Bone marrow (tissue), 2 donors: ENCODE measurements around the gene KLRC3.
"Not testable (repeated sequence)": the region's sequence is repeated elsewhere in the genome, so short reads cannot be mapped to it uniquely, and the experiment has no call there.

Experiments used
- DNase-seq, 2 donors: peaks; one replicate each; lab custom pipeline; 2025; lab: John Stamatoyannopoulos, UW

The KLRC3 gene

GRCh38 chr12:10400829-10401228, 19.6 kb downstream of the KLRC3 start:
- no peak for DNase-seq

- no peak for DNase-seq
Observed at GRCh38 chr12:10398168-10398567, 22.2 kb downstream of the KLRC3 start.

GRCh38 chr12:10397296-10397695, 23.1 kb downstream of the KLRC3 start:
- no peak for DNase-seq

- DNase-seq = not testable (repeated sequence)
Observed at GRCh38 chr12:10396176-10396575, 24.2 kb downstream of the KLRC3 start.

GRCh38 chr12:10395390-10395998, 24.9 kb downstream of the KLRC3 start:
- peak in 1 of 2 donors; percentile 82 for DNase-seq

GRCh38 chr12:10394531-10395152, 25.8 kb downstream of the KLRC3 start:
- DNase-seq = not testable (repeated sequence)

GRCh38 chr12:10393291-10393690, 27.1 kb downstream of the KLRC3 start:
- no peak for DNase-seq

GRCh38 chr12:10392394-10392930, 27.9 kb downstream of the KLRC3 start:
- peak in 1 of 2 donors; percentile 24 for DNase-seq

GRCh38 chr12:10390991-10391390, 29.4 kb downstream of the KLRC3 start:
- not testable (repeated sequence) for DNase-seq

- DNase-seq = peak in 1 of 2 donors; percentile 7
Observed at GRCh38 chr12:10389904-10390303, 30.5 kb downstream of the KLRC3 start, which contains the start of gene KLRK1. KLRK1 (minus strand) TSS chr12:10390041; CDS start chr12:10388810, 1,231 bp downstream.

- no peak for DNase-seq
Observed at GRCh38 chr12:10388624-10389413, 31.6 kb downstream of the KLRC3 start.

GRCh38 chr12:10387498-10387897, 32.9 kb downstream of the KLRC3 start:
- not testable (repeated sequence) for DNase-seq

GRCh38 chr12:10386857-10387256, 33.5 kb downstream of the KLRC3 start:
- DNase-seq = no peak

- no peak for DNase-seq
Observed at GRCh38 chr12:10385166-10385613, 35.2 kb downstream of the KLRC3 start.

GRCh38 chr12:10384191-10384590, 36.2 kb downstream of the KLRC3 start:
- no peak for DNase-seq

- no peak for DNase-seq
Observed at GRCh38 chr12:10381928-10382628, 38.3 kb downstream of the KLRC3 start.

- DNase-seq = not testable (repeated sequence)
Observed at GRCh38 chr12:10378737-10379136, 41.7 kb downstream of the KLRC3 start.

- no peak for DNase-seq
Observed at GRCh38 chr12:10374624-10375018, 45.8 kb downstream of the KLRC3 start.

- DNase-seq = no peak
Observed at GRCh38 chr12:10372559-10372958, 47.8 kb downstream of the KLRC3 start.

- not testable (repeated sequence) for DNase-seq
Observed at GRCh38 chr12:10371893-10372535, 48.4 kb downstream of the KLRC3 start.
